Anterior cingulate cortex (tissue), 58 donors: ENCODE data around the gene CDC42EP5.

Experiments
- DNase-seq, 58 donors: peaks; one replicate each; lab custom pipeline; 2025; lab: John Stamatoyannopoulos, UW

CDC42EP5 gene

GRCh38 chr19:54430306-54431254 lies 42.5 kb downstream of the CDC42EP5 start:
- peak in 49 of 58 donors; percentile 24 to 79 (median 58) for DNase-seq

DNA sequence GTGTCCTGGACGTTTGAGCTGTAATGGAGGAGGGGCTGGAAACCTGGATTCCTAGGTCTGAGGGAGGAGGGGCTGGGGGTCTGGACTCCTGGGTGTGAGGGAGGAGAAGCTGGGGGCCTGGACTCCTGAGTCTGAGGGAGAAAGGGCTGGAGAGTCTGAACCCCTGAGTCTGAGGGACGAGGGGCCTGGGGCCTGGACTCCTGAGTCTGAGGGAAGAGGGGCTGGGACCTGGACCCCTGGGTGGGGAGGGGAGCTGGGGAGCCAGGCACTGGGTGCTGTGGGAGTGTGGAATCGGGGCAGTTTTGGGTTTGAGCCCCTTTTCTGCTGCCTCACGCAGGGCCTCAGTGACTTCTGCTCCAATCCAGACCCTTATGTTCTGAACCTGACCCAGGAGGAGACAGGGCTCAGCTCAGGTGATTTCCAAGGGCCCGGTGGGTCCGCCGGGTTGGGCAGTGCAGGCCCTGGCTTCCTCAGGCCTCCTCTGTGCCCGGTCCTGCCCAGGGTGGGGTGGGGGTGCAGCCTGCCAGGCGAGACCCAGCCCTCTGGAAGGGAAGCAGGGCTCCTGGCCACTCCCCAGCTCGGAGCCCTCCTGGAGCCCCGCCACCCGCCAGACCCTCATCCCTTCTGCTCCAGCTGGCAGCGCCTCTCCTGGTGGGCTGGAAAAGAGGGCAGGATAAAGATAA lies 43.4 kb downstream of the CDC42EP5 start:
- DNase-seq = peak in 1 of 58 donors; percentile 24

GRCh38 chr19:54429176-54429495 lies 44.0 kb downstream of the CDC42EP5 start:
- DNase-seq = no peak

DNA sequence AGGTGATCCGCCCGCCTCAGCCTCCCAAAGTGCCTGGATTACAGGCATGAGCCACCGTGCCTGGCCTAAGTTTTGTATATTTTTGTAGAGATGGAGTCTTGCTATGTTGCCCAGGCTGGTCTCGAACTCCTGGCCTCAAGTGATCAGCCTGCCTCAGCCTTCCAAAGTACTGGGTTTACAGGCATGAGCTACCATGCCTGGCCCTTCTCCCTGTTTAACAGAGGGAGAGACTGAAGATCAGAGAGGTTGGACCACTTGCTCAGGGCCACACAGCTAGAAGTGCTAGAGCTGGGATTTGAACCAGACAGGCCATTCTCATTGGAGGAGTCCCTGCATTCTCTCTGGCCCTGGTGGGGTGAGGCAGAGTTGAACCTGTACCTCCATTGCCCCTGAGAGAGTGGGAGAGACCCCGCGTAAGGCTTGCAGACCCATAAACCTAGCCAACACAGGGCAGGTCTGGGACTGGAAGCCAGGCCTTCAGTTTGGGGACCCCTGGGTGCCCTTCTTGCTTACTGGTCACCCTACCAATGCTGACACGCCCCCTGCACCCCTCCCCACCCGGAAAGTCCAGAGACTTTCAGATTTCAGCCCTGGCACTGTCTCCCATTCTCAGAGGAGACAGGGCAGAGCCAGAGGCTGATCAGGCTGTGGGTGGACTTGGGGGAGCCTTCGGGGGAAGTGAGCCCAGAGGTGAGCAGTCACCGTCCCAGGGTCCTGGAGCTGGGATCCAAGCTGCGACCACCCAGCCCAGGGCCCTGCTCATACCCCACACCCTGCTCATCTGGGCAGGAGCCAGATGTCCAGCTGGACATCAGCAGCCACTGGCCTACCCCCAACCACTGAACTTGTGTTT lies 44.5 kb downstream of the CDC42EP5 start:
- no peak for DNase-seq

- DNase-seq = no peak
These were observed 45.5 kb downstream of the CDC42EP5 start for GRCh38 chr19:54427586-54427985.

- peak in 30 of 58 donors; percentile 17 to 76 (median 42) for DNase-seq
These were observed 46.7 kb downstream of the CDC42EP5 start for GRCh38 chr19:54426291-54426931.

GRCh38 chr19:54425382-54425723 lies 47.7 kb downstream of the CDC42EP5 start:
- DNase-seq = no peak

DNA sequence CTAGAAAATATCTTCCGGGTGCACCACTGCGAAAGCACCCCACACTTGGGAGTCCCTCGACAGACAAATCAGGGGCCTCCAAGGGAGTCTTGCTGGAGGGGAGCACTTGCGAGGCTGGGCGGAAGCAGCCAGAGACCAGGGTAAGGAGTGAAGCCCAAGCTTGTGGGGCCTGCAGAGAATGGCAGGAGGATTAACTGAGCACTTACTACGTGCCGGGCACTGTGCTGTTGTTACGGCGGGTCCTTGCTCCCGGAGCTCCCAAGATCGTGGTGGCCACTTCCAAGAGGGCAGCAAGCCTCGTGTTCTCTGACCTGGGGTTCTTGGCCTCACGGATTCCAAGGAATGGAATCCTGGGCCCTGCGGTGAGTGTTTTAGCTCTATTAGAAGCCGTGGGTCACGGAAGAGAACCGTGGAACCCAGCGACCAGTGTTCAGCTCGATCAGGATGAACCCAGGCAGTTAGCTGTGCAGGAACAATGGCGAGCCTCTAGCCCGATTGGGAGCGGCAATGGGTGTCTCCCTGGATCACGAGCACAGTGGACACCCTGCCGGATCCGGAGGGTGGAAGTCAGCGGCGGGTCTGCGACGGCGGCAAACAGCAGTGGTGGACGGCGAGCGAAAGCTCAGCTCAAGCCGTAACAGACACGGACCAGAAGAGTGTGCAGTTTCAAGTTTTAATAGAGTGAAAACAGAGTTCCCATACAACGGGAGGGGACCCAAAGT lies 48.3 kb downstream of the CDC42EP5 start:
- no peak for DNase-seq

DNA sequence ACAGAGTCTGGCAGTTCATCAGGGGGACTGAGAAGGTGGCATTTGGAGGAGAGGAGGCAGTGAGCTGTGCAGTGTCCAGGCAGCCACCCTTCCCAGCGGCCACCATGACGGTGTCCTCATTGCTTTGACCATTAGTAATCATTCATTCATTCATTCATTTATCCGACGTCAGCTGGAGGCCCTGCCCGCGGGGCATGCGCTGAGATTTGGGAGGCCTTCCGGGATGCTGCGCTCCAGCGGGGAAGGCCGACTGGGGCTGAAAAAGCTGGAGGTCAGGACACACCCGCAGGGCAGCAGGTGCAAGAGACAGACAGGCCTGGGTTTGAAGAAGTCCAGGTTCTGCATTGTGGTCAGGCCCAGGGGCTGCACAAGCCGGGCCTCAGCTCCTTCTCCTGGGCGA lies 48.9 kb downstream of the CDC42EP5 start:
- DNase-seq = no peak

- no peak for DNase-seq
These were observed 51.0 kb downstream of the CDC42EP5 start for GRCh38 chr19:54422136-54422535.

DNA sequence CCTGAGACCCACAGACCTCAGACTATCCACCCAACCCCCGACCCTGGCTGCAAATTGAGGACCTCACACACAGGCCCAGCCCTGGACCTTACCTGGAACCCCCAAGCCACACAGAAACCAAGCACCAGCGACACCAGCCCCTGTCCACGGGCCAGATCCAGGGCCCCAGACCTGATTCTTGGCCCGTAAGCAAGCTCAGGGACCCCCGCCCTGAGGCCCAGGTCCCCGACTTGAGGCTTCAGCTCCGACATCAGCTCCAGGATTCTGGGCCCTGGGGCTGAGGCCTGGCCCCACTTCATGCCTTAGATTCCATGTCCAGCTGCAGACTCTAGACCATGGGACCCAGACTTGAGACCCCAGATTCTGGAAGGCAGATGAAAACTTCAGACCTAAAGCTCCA lies 51.6 kb downstream of the CDC42EP5 start:
- no peak for DNase-seq

DNA sequence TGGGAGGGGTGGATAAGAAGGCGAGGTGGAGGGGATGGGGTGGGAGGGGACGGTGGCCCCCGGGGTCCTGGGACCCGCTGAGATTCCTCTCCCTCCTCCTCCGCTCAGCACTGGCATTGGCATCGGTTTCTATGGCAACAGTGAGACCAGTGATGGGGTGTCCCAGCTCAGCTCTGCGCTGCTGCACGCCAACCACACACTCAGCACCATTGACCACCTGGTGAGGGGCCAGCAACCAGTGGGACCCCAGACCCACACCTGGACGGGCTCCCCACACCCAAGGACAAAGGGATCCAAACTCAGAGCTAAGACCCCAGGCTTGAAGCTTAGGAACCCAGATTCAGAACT lies 52.0 kb downstream of the CDC42EP5 start:
- peak in 2 of 58 donors; percentile 89 to 90 for DNase-seq

DNA sequence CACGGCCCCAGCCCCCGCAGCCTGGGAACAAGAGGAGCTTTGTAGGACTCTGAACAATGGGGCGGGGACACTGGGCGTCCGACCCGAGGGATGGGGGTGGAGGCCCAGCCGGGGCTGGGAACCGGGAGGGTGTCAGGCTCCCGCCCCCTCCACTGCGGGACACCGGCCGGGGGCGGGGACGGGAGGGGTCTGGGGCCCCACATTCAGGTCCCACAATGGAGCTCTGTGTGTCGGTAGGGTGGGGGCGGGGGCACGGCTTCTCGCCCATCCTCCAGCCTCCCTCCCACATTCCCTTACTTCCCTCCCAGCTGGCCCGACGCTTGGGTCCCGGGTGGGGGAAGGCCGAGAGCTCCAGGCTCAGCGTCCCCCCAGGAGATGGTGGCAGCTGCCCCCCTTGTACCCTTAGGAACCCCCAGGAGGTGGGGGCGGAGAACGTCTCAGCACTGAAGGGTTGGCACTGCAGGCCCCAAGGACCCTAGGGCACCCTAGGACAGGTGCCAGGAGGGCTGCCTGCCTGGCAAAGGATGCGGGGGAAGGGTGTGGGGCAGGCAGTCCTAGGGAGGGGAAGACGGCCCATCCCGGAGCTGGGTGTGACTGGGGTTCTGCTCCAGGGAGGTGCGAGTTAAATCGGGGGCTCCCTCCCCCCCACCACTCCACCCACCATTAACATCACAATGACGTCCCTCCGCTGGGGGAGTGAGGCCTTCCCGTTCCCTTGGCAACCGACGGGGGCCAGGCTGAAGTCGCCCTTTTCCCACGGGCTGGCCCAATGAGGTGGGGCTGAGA lies 52.5 kb downstream of the CDC42EP5 start:
- peak; percentile 73 to 99 (median 96) for DNase-seq

GRCh38 chr19:54420068-54420382 lies 53.1 kb downstream of the CDC42EP5 start:
- no peak for DNase-seq

GRCh38 chr19:54418930-54419800 lies 53.9 kb downstream of the CDC42EP5 start:
- peak in 1 of 58 donors; percentile 52 for DNase-seq

- DNase-seq = peak in 46 of 58 donors; percentile 19 to 74 (median 49)
These were observed 54.8 kb downstream of the CDC42EP5 start for GRCh38 chr19:54418030-54418929.
